Diencephalon (tissue), 1 donor: ENCODE results near the gene PSG11. TPM values are rescaled to one million over a fixed set of nuclear protein-coding genes. Genes with fewer than 3 reads are reported as not detected.

Experiments
- total RNA-seq: library from RNA; depleted of rRNA; stranded (reverse); fragments of >200 nt; gene quantifications from one replicate; pipeline ENCODE4 v1.2.3, GENCODE V29; 2014

The PSG11 gene
- total RNA-seq = not detected

GRCh38 chr19:43026369-43026768 lies at the start of gene PSG11:
Gene PSG11 (minus strand): TSS chr19:43026469. CDS start chr19:43026372, 97 bp downstream.

Other genes with a start within 250 kb of the PSG11 start
- not detected for gene PSG1, start 146.8 kb downstream of the PSG11 start, total RNA-seq
- not detected for gene PSG6, start 108.6 kb downstream of the PSG11 start, total RNA-seq
- gene PSG7, start 89.3 kb downstream of the PSG11 start, total RNA-seq = not detected
- gene PSG2, start 56.2 kb upstream of the PSG11 start, total RNA-seq = not detected
- gene PSG5, start 160.1 kb upstream of the PSG11 start, total RNA-seq = not detected
- not detected for gene PSG4, start 179.2 kb upstream of the PSG11 start, total RNA-seq
- not detected for gene PSG9, start 243.1 kb upstream of the PSG11 start, total RNA-seq